CD4-positive, alpha-beta T cell treated with Interleukin-17A for 4 hours (primary cell): ENCODE measurements around the gene TMEM98.
"Not testable (repeated sequence)": the region's sequence is repeated elsewhere in the genome, so short reads cannot be mapped to it uniquely, and the experiment has no call there.

Experiments used
- DNase-seq: peaks from one replicate; pipeline ENCODE4 v3.0.0-alpha.2; 2020; ENCODE audit warnings: mixed read lengths

The TMEM98 gene

GRCh38 chr17:32944248-32945020 is 16.5 kb downstream of the TMEM98 start:
- no peak for DNase-seq

- no peak for DNase-seq
Observed at GRCh38 chr17:32946375-32947135, 18.6 kb downstream of the TMEM98 start.

- DNase-seq = no peak
Observed at GRCh38 chr17:32947736-32948135, 19.8 kb downstream of the TMEM98 start.

DNA sequence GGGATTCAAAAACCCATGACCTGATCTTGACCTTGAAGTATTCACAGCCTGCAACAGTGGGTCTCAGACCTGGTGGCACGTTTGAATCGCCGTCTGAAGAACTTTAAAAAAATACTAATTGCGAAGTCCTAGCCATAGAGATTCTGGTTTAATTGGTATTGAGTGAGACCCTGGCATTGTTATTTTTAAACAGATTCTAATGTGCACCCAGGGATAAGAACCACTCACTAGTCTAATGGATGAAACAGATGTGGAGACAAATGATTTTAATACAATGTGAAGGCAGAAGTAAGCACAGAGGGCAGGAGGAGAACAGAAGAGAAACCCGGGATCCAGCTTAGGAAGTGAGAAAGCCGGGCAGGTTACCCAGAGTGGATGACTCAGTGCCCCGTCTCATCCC is 21.2 kb downstream of the TMEM98 start:
- no peak for DNase-seq

- DNase-seq = not testable (repeated sequence)
Observed at GRCh38 chr17:32952491-32952890, 24.5 kb downstream of the TMEM98 start.

DNA sequence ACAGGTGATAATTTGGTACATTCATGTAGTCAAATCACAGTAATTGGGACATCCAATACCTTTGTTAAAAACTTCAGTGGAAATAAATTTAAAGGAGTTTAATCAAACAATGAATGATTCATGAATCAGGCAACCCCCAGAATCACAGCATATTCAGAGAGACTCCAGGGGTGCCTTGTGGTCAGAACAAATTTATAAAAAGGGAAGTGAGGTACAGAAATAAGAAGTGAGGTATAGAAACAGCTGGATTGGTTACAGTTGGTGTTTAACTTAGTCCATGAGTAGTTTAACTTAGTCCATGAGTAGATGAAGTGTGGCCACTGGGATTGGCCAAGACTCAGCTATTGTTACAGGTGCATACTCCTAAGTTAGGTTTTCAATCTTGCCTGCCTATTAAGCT is 25.1 kb downstream of the TMEM98 start:
- DNase-seq = no peak

DNA sequence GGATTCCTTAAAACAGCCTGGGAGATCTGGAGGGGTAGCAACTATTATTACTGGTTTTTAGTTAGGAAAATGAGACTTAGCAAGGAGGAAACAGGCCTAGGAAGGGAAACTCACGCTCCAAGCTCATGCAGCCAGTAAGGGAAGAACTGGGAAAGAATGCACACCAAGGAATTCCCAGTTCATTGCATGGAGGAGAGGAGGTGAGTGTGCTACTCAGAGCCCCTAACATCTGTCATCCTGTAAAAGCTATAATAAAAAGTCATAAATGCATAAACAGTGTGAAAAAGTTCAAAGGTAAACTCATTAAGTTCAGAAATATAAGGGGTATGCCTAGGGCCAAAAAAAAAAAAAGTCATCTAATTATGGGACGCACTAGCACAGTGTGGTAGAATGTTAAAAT is 25.9 kb downstream of the TMEM98 start:
- DNase-seq = no peak

- no peak for DNase-seq
Observed at GRCh38 chr17:32954477-32954876, 26.5 kb downstream of the TMEM98 start.

- no peak for DNase-seq
Observed at GRCh38 chr17:32955155-32955554, 27.2 kb downstream of the TMEM98 start.

- no peak for DNase-seq
Observed at GRCh38 chr17:32956240-32956970, 28.5 kb downstream of the TMEM98 start.

GRCh38 chr17:32958418-32958817 is 30.5 kb downstream of the TMEM98 start:
- no peak for DNase-seq

DNA sequence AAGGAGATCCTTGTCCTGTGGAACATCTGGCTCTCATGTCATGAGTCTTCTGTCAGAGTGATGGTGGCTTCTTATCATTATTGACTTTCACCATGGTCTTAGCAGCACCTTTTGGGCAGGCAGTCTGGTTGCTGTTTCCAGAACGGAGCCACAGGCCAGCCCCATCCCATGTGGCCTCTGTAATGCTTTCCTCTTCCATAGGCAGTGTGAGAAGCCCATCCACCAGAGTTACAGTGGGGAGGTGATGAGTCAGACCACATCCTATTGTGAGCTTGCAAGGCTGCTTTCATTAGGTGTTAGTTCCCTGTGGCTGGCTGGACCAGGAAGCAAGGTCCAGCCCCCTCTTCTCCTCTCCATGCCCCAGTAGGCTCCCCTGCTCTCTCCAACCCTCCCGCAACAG is 32.9 kb downstream of the TMEM98 start:
- no peak for DNase-seq

GRCh38 chr17:32962320-32962711 is 34.4 kb downstream of the TMEM98 start:
- no peak for DNase-seq

DNA sequence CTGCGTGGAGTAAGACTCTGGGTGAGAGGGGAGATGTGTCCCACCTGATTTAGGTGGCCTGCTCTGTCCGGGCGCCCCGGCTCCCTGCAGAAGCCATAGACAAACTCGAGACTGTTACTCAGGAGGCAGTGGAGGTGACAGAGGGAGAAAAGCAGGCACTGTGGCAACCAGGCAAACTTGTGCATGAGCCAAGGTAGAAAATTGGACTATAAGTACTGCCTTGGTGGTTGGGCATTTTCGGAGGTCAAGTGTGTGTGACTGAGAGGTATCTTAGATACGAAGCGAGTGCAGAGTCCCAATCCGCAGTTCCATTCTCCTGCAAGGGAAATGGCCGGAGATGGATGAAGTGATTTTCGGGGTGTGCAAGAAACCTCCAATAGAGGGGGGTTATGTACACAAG is 36.6 kb downstream of the TMEM98 start:
- no peak for DNase-seq

- DNase-seq = not testable (repeated sequence)
Observed at GRCh38 chr17:32969231-32969630, 41.3 kb downstream of the TMEM98 start.

DNA sequence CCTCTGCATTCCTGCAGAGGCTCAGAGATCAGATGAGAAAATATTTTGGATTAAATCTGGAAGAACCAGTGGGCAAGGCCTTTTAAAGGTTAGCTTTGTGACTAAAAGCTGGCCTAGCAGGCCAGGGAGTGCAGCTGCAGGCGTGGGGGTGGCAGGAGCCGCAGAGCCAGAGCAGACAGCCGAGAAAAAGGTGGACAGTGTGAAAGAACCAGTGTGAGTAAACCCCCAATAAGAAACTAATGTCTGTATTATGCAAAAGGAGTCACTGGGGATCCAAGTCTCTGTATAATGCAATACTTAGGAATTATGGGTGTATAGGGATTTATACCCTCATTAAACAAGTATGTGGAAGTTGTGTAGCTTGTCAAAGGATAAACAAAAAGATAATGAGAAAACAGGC is 42.3 kb downstream of the TMEM98 start:
- DNase-seq = no peak

DNA sequence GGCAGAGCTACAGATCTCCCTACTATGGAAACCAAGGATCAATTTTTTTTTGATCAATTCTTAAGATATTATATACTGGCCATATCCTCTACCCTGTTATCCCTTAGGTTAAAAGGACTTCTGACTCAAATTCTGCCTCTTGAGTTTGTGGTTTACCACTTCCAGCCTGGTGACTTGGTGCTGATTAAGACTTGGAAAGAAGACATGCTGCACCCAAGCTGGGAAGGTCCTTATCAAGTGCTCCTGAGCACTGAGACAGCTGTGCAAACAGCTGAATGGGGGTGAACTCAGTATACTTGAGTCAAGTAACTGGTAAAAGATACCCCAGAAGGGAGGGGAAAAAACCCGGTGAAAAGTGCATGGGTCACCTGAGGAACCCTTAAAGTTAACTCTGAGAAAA is 43.2 kb downstream of the TMEM98 start:
- no peak for DNase-seq

DNA sequence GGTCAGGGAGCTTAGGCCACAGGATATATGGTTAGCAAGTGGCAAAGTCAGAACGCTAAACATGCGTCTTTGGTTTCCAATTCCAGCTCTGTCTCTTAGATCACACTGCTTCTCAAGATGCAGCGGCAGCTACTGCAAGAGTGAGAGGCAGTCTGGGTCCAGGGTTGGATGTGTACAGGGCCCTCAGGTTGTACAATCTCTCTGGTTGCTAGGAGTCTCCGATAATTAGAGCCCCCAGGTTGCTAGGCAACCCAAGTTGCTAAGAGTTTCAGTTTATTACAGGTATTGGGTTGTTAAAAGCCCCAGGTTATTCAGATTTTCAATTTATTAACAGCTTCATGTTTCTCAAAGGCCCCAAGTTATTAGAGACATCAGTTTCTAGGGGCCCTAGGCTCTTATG is 48.2 kb downstream of the TMEM98 start:
- no peak for DNase-seq

GRCh38 chr17:32976605-32977004 is 48.7 kb downstream of the TMEM98 start:
- no peak for DNase-seq

GRCh38 chr17:32980230-32980629 is 52.3 kb downstream of the TMEM98 start:
- no peak for DNase-seq

- not testable (repeated sequence) for DNase-seq
Observed at GRCh38 chr17:32981611-32982010, 53.7 kb downstream of the TMEM98 start.

DNA sequence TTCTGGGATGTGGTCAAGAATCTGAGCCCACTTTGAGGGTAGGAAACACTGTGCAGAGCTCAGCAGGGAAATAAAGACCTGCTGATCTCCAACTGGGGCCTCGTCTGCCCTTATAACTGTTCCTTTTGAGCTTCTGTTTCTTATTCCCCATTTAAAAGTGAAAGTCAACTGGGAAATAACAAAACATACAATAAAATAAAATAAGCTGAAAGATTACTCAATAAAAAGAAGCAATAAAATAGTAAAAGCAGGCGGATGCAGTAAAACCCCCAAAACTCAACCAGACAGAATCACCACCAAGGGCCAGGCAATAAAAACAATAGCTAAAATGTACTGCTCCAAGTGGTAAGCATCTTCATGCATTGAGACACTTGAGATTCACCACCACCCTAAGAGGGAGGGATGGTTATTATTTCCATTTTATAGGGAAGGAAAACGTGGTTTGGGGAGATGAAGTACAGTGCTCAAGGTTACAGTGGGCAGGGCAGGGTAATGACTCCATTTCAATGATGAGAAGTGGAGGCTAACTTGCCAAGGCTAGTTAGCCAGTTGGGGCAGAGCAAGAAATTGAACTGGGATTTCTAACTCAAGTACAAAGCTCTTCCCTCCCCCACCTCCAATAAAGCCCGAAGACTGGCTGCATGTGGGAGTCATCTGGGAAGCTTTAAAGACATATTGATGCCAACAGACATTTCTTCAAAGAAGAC is 57.2 kb downstream of the TMEM98 start:
- no peak for DNase-seq

- not testable (repeated sequence) for DNase-seq
Observed at GRCh38 chr17:32987453-32987805, 59.5 kb downstream of the TMEM98 start.
